Tibial nerve (tissue), 3 donors: Measurements from ENCODE around the gene APC2.

Experiments
- CTCF ChIP-seq, 5 experiments: fragments of 200-600 bp in 3 of 5; fragments of 450-650 bp in 2 of 5; sonication (generic) in 3 of 5; IDR thresholded peaks; one replicate each; pipeline ENCODE4 v1.5.1; 2016 to 2019; ENCODE audit warnings: antibody characterized with exemption in 5 of 5, mild to moderate bottlenecking in 3 of 5, moderate library complexity in 2 of 5
- POLR2A ChIP-seq, 2 donors: fragments of 450-650 bp; IDR thresholded peaks; one replicate each; pipeline ENCODE4 v1.6.1; 2017; ENCODE audit warnings: antibody characterized with exemption in 2 of 2, mild to moderate bottlenecking in 2 of 2, moderate library complexity in 2 of 2

DNA sequence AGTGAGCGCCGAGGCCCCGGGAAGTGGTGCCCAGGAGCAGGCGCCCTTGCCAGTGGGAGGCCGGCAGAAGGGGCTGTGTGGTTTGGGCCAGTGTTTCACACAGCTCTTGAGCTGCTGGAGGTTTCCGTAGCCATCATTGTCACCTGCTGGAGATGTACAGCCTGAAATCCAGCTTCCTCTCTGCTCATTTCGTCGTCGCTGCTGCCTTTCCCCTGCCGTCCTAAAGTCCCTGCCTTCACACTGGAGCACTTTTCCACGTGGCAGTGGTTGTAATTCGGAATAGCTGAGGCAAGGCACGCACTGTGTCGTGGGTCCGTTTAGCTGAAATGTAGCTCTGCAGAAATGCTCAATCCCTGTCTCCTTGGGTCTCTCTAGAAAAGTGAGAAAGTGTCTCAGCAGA, 29.3 kb upstream of the APC2 start:
- no peak for TF ChIP-seq CTCF (IDR thresholded peaks at IDR 0.05)
- no peak for TF ChIP-seq POLR2A (IDR thresholded peaks at IDR 0.05)
